ENCODE data around the gene ABCG1. TPM values are rescaled to one million over a fixed set of nuclear protein-coding genes. Genes with fewer than 3 reads are reported as not detected.

ABCG1 gene
- total RNA-seq, 1 donor from 2014 or later: 1.3 TPM

DNA sequence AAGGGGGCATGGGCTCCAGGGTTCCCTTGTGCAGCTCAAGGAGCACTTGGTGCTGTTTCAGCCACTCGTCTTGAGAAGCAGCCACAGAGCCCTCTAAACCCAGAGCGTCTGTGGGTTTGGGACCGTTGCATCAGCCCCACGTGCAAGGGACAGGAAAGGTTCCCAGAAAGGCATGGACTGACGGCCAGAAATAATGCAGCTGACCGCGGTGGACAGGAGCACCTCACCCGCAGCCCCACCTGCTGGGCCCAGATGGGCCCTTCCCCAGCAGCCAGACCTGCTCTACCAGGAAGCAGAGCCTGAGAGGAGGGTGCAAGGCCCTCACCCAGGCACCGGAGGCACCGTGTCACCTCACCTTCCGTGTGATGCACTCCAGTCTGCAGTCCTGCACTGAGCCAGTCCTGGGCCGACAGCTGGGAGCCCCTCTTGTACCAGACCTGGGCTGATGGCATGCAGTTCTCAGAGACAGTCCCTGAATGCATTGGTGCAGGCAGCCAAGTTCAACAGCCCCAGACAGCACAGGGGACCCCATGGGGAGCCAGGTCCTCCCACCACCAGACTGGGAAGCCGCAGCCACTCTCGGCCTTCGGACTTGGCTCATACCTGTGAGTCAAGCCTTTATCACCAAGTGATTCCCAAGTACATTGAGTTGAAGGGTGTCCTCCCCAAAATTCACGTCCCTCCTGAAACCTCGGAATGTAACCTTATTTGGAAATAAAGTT, 101.1 kb downstream of the ABCG1 start:
- Histone ChIP-seq H4K20me1 (ENCODE audit: insufficient read depth, low read length) (no peaks in the 10 kb centered on the region), H3K4me1 (ENCODE audit: insufficient read depth, low read length) (peaks cover 3% of the 10 kb centered on the region), H3K27me3 (ENCODE audit: insufficient read depth, low read length) (no peaks in the 10 kb centered on the region), H3K36me3 (ENCODE audit: insufficient read depth, low read length) (no peaks in the 10 kb centered on the region), H3K9ac (ENCODE audit: low read length) (no peak overlapping the region), H3K4me2 (ENCODE audit: low read length) (no peak overlapping the region), H3K27ac (ENCODE audit: low read depth, low read length) (no peak overlapping the region), H3K79me2 (ENCODE audit: insufficient read depth, low read length) (no peaks in the 10 kb centered on the region), H2AFZ (ENCODE audit: low read depth, low read length) (no peak overlapping the region), H3K4me3 (ENCODE audit: insufficient read depth, low read depth, low read length) (no peak overlapping the region), H3K9me3 (ENCODE audit: insufficient read depth, low read depth, low read length) (no peaks in the 10 kb centered on the region)
- peaks cover 16% of the 10 kb centered on the region for H3K4me1 Mint-ChIP-seq (ENCODE audit: low read depth, unreplicated experiment)
- peaks cover 2% of the 10 kb centered on the region for H3K9me3 Mint-ChIP-seq (ENCODE audit: unreplicated experiment)
- no peaks in the 10 kb centered on the region for H3K36me3 Mint-ChIP-seq (ENCODE audit: low read depth, unreplicated experiment)
- H3K27me3 Mint-ChIP-seq (ENCODE audit: low read depth, unreplicated experiment): peaks cover 32% of the 10 kb centered on the region
- no peak overlapping the region for H3K27ac Mint-ChIP-seq (ENCODE audit: unreplicated experiment)
- DNase-seq (ENCODE audit: low read depth) (no peak), FAIRE-seq (no peak)
- H3K4me3 Mint-ChIP-seq (ENCODE audit: unreplicated experiment): no peak overlapping the region
- no peak for TF ChIP-seq EZH2 (IDR thresholded peaks at IDR 0.05; ENCODE audit: insufficient read depth, low read length)
- TF ChIP-seq, protein P1, sequence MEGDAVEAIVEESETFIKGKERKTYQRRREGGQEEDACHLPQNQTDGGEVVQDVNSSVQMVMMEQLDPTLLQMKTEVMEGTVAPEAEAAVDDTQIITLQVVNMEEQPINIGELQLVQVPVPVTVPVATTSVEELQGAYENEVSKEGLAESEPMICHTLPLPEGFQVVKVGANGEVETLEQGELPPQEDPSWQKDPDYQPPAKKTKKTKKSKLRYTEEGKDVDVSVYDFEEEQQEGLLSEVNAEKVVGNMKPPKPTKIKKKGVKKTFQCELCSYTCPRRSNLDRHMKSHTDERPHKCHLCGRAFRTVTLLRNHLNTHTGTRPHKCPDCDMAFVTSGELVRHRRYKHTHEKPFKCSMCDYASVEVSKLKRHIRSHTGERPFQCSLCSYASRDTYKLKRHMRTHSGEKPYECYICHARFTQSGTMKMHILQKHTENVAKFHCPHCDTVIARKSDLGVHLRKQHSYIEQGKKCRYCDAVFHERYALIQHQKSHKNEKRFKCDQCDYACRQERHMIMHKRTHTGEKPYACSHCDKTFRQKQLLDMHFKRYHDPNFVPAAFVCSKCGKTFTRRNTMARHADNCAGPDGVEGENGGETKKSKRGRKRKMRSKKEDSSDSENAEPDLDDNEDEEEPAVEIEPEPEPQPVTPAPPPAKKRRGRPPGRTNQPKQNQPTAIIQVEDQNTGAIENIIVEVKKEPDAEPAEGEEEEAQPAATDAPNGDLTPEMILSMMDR (IDR thresholded peaks at IDR 0.05; ENCODE audit: insufficient read depth, low read depth, low read length): no peak

- Mint-ChIP-seq H3K36me3 (ENCODE audit: low read depth, unreplicated experiment) (no peaks in the 10 kb centered on the region), H3K4me1 (ENCODE audit: low read depth, unreplicated experiment) (peaks cover 12% of the 10 kb centered on the region), H3K4me3 (ENCODE audit: unreplicated experiment) (no peak overlapping the region), H3K27ac (ENCODE audit: unreplicated experiment) (no peak overlapping the region), H3K9me3 (ENCODE audit: unreplicated experiment) (peaks cover 2% of the 10 kb centered on the region), H3K27me3 (ENCODE audit: low read depth, unreplicated experiment) (peaks cover 26% of the 10 kb centered on the region)
- H3K4me1 ChIP-seq (ENCODE audit: insufficient read depth, low read length): no peaks in the 10 kb centered on the region
- no peak overlapping the region for H3K4me3 ChIP-seq (ENCODE audit: insufficient read depth, low read depth, low read length)
- FAIRE-seq: no peak
- no peak overlapping the region for H3K9ac ChIP-seq (ENCODE audit: low read length)
- H3K79me2 ChIP-seq (ENCODE audit: insufficient read depth, low read length): no peaks in the 10 kb centered on the region
- H2AFZ ChIP-seq (ENCODE audit: low read depth, low read length): no peak overlapping the region
- no peak overlapping the region for H3K27ac ChIP-seq (ENCODE audit: low read depth, low read length)
- H3K36me3 ChIP-seq (ENCODE audit: insufficient read depth, low read length): no peaks in the 10 kb centered on the region
- DNase-seq (ENCODE audit: low read depth): no peak
- no peaks in the 10 kb centered on the region for H3K9me3 ChIP-seq (ENCODE audit: insufficient read depth, low read depth, low read length)
- TF ChIP-seq EZH2 (IDR thresholded peaks at IDR 0.05; ENCODE audit: insufficient read depth, low read length): no peak
- TF ChIP-seq, protein P1 (IDR thresholded peaks at IDR 0.05; ENCODE audit: insufficient read depth, low read depth, low read length): no peak
- no peak overlapping the region for H3K4me2 ChIP-seq (ENCODE audit: low read length)
- no peaks in the 10 kb centered on the region for H4K20me1 ChIP-seq (ENCODE audit: insufficient read depth, low read length)
- H3K27me3 ChIP-seq (ENCODE audit: insufficient read depth, low read length): no peaks in the 10 kb centered on the region
These were observed 101.9 kb downstream of the ABCG1 start for GRCh38 chr21:42320791-42321190.

DNA sequence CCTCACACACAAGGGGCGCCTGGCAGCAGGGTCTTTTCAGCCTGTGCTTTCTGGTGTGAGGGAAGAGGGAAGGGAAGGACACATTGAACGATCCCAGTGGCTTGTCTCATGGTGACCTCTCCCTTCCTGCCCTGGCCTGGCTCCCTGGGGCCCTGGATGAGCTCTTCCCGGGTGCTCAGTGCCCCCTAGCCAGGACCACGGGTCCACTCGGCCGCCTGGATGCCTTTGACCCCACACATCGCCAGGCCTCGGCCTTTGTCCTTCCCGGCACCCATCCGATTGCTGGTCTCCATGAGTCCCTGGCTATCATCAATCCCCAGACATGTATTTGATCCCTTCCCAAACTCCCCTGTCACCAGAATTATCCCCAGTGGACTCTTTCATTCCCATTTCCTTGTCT, 102.3 kb downstream of the ABCG1 start:
- no peak overlapping the region for H3K4me3 Mint-ChIP-seq (ENCODE audit: unreplicated experiment)
- no peak overlapping the region for H3K27ac Mint-ChIP-seq (ENCODE audit: unreplicated experiment)
- FAIRE-seq: no peak
- no peaks in the 10 kb centered on the region for H3K27me3 ChIP-seq (ENCODE audit: insufficient read depth, low read length)
- peaks cover 2% of the 10 kb centered on the region for H3K9me3 Mint-ChIP-seq (ENCODE audit: unreplicated experiment)
- peaks cover 12% of the 10 kb centered on the region for H3K4me1 Mint-ChIP-seq (ENCODE audit: low read depth, unreplicated experiment)
- H3K27me3 Mint-ChIP-seq (ENCODE audit: low read depth, unreplicated experiment): peaks cover 26% of the 10 kb centered on the region
- no peaks in the 10 kb centered on the region for H3K4me1 ChIP-seq (ENCODE audit: insufficient read depth, low read length)
- H3K27ac ChIP-seq (ENCODE audit: low read depth, low read length): no peak overlapping the region
- H3K4me3 ChIP-seq (ENCODE audit: insufficient read depth, low read depth, low read length): no peak overlapping the region
- H3K4me2 ChIP-seq (ENCODE audit: low read length): no peak overlapping the region
- no peaks in the 10 kb centered on the region for H3K36me3 ChIP-seq (ENCODE audit: insufficient read depth, low read length)
- no peak overlapping the region for H3K9ac ChIP-seq (ENCODE audit: low read length)
- H3K79me2 ChIP-seq (ENCODE audit: insufficient read depth, low read length): no peaks in the 10 kb centered on the region
- no peaks in the 10 kb centered on the region for H4K20me1 ChIP-seq (ENCODE audit: insufficient read depth, low read length)
- TF ChIP-seq, protein P1 (IDR thresholded peaks at IDR 0.05; ENCODE audit: insufficient read depth, low read depth, low read length): no peak
- TF ChIP-seq EZH2 (IDR thresholded peaks at IDR 0.05; ENCODE audit: insufficient read depth, low read length): no peak
- H2AFZ ChIP-seq (ENCODE audit: low read depth, low read length): no peak overlapping the region
- no peak for DNase-seq (ENCODE audit: low read depth)
- no peaks in the 10 kb centered on the region for H3K9me3 ChIP-seq (ENCODE audit: insufficient read depth, low read depth, low read length)
- H3K36me3 Mint-ChIP-seq (ENCODE audit: low read depth, unreplicated experiment): no peaks in the 10 kb centered on the region

Data from astrocyte (in vitro differentiated cells and primary cell).